GM18951 (cell line): ENCODE measurements around the gene GIT1.
A peak's percentile ranks its signal among the peaks of the same experiment; 100 is the strongest.

Experiments used
- POLR2A ChIP-seq: IDR thresholded peaks from 4 replicates; pipeline ENCODE4 v1.6.1; 2011; ENCODE audit warnings: mild to moderate bottlenecking; ENCODE audit not compliant: insufficient read length, insufficient read depth; ENCODE audit errors: extremely low read depth
- in situ Hi-C: fragments of 300-500 bp; cut with MboI; formaldehyde crosslinking; loops from one replicate; pipeline ENCODE4 v1.12.0; 2022; ENCODE audit warnings: low sequenced_read_pairs, mixed read lengths, inconsistent platforms; ENCODE audit not compliant: unreplicated experiment

Gene GIT1

DNA sequence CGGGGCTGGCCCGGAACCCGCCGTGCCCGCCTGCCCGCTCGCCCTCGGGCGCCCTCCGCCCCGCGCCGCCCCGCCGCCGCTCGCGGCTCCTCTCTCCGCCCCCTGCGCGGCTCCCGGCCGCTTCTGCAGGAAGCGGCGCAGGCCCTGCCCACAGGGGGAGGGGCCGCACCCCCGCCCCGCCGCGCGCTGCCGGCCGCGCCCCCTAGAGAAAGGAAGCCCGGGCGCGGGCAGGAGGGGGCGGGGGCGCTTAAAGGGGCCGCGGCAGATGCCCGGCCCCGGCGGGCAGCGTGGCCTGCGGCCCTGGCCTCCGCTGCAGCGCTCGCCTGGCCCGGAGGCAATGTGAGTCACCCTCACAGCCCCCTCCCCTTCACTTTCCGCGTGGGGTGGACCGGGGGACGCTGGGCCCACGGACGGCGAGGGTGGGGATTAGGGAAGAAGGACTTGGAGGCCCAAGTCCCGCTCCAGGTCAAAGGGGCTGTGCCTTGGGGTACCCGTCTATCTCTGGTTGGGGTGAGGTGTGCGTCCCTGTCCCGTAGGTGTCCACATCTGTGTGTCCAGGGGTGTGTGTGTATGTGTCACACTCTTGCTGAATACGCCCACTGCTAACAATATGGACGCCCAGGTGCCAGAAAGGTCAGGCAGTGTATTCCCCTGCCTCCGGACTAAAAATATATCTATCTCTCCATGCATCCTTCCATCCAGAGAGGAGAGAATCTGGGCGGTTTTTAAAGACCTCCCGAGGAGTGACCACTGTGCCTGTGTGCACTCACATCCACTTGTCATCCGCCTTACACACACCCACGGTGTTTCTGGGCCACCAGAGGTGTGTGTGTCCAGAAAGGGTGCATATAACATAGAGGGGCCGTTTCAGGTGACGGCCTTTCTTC, at the start of gene GIT1:
Gene GIT1, minus strand, starts transcription at position 125 of the 887 bp plus-strand sequence. CDS start 270 bp downstream, outside the sequence.
- peak; percentile 73 for TF ChIP-seq POLR2A
- in situ Hi-C loops, result no loop called here

DNA sequence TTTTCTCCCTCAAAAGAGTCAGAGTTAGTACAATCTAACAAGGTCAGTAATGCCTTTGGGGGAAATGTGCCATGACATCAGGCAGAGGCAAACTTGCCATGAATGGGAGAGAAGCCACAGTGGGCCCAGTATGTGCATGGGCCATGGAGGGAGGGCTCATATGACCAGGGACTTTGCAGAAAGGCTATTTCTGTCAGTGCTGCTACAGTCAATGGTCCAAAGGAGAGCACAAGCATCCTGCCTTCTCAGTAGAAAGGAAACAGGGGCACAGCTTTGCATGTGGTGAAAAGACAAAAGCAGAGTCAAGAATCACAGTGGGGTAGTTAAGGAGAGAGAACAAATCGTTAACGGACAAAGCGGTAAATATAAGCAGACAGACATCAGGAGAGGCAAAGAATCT, 44.4 kb upstream of the GIT1 start:
- TF ChIP-seq POLR2A, result no peak
- in situ Hi-C loops, result loop anchor here (10.0 kb wide), 1 partner anchor 301 kb away; the partner anchor contains the start of gene SSH2

- no peak for TF ChIP-seq POLR2A
- in situ Hi-C loops, result loop anchor here (10.0 kb wide), 1 partner anchor 304 kb away; the partner anchor contains the start of gene SSH2
These were observed 41.3 kb upstream of the GIT1 start for GRCh38 chr17:29630630-29631193.

DNA sequence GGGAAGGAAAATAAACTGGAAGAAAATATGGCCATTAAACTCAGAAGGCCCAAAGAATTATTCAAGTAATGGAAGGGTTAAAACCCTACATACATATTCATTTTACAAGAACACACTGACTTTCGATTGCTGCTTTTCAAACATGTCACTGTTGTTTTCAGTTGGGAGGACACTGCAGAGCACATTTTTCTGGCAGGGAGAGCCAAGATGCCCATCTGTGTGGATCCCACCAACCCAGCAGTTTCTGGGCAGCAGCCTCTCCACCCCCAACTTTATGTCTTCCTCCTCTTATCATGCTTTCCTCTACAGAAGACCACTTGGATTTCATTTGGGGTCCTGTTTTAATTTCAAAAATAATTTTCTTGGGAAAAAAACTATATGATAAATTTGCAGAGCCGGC, 40.4 kb upstream of the GIT1 start:
- no peak for TF ChIP-seq POLR2A
- in situ Hi-C loops, result loop anchor here (10.0 kb wide), 1 partner anchor 305 kb away; the partner anchor contains the start of gene SSH2

GRCh38 chr17:29628644-29629043, 39.2 kb upstream of the GIT1 start:
- no peak for TF ChIP-seq POLR2A
- in situ Hi-C loops, result no loop called here

GRCh38 chr17:29627951-29628350, 38.5 kb upstream of the GIT1 start:
- in situ Hi-C loops, result no loop called here
- no peak for TF ChIP-seq POLR2A

- no peak for TF ChIP-seq POLR2A
- in situ Hi-C loops, result no loop called here
These were observed 35.7 kb upstream of the GIT1 start for GRCh38 chr17:29625037-29625750.

- in situ Hi-C loops, result no loop called here
- TF ChIP-seq POLR2A, result no peak
These were observed 35.1 kb upstream of the GIT1 start for GRCh38 chr17:29624586-29624985.

- in situ Hi-C loops, result no loop called here
- TF ChIP-seq POLR2A, result no peak
These were observed 33.8 kb upstream of the GIT1 start for GRCh38 chr17:29623283-29623647.

DNA sequence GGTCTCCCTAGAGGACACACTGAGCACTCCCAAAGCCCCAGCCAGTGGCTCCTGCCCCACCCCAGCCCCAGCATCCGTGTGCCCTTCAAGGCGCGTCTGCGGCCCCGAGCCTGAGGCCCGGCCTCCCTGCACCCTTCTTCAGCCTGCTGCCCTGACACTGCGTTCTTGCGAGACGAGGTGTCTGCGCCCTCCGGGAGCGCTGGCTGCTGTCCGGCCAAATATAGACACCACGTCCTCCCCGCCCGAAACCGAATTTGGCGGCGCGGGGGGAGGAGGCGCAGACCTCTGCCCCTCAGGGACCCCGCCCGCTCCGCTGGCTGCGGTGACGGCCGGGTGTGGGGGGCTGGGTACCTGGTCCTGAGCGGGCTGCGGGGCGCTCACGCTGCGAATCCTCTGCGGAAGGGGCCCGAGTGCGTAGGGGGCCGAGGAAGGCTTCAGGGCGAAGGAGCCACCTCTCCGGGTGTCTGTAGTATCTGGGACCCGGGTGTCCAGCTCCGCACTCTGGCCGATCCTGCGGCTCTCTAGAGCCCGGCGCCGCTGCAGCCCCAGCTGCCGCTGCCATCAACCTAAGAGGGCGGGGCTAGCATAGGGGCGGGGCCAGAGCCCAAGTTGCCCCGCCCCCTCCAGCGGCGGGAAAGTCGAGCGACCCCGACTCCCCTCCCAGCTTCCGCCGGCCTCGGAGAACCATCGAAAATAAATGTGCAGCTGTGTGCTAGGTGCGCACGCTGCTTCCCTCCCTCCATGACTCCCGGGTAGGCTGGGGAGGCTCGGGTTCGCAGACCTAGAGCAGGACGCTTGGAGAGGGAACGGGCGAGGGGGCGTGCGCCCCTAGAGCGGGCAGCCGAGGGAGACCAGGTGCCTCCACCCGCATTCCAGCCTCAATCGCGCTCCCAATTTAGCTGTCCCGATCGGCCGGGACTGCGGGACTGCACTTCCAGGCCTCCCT, 33.2 kb upstream of the GIT1 start, which contains the start of gene CORO6:
Gene CORO6, minus strand, starts transcription at position 576 of the 946 bp plus-strand sequence. CDS start 1,491 bp downstream, outside the sequence.
- peak; percentile 53 for TF ChIP-seq POLR2A
- in situ Hi-C loops, result no loop called here

- no peak for TF ChIP-seq POLR2A
- in situ Hi-C loops, result no loop called here
These were observed 32.3 kb upstream of the GIT1 start for GRCh38 chr17:29621751-29622194.

- in situ Hi-C loops, result no loop called here
- TF ChIP-seq POLR2A, result no peak
These were observed 31.5 kb upstream of the GIT1 start for GRCh38 chr17:29620779-29621500.

- no peak for TF ChIP-seq POLR2A
- in situ Hi-C loops, result no loop called here
These were observed 30.8 kb upstream of the GIT1 start for GRCh38 chr17:29620271-29620670.
